Glomerular visceral epithelial cell (primary cell): ENCODE results near the gene RFWD3.

Experiments
- DNase-seq: peaks from one replicate; pipeline ENCODE4 v3.0.0-alpha.2; 2016; ENCODE audit errors: extremely low spot score

RFWD3 gene

DNA sequence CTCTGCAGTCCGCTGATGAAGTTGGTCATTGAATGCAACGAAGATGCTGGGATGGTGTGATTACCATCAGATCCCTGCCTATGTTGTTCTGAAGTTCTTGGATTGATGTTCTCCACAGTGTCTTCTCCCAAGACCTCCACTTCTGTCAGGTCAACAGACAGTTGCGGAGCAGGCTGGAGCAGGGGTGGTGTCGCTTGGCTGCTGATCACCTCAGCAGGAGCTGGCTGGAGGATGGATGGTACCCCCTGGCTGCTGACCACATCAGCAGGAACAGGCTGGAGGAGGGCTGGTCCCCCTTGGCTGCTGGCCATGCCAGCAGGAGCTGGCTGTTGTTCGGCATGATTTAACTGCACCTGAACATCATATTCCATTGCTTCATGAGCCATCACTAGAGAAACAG, 5.6 kb downstream of the RFWD3 start:
- no peak for DNase-seq

DNA sequence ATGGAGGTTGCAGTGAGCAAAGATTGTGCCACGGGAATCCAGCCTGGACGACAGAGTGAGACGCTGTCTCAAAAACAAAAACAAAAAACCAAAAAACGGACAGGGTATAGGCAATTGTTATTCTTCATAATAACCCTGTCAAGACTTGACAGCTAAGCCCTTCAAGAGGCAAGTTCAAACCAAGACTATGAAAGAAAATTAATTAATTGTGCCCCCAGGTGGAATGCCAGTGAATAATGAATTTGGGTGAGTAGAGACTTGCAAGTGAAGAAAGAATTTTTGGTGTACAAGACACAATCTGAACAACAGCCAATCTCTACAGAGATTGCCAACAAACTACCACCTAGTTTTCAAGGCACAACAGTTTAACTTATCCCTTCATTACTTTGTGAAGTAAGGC, 6.3 kb downstream of the RFWD3 start:
- no peak for DNase-seq

DNA sequence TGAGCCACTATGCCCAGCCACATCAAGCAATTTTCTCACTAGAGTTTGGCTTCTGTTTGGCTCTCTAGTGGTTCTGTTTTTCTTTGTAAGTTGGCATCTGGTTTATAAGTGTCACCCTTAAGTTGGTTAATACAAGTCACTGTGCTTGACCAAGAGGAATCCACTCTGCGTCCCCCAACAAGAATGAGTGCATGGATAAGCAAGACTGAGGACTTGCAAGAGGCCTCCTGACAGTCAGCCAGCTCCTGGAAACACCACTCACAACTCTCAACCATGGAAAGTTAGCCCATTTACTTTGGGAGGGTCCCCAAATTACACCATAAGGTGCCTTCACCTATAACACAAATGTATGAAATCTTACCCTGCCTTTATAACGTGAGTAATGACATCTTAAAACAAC, 7.6 kb downstream of the RFWD3 start:
- DNase-seq: no peak

DNA sequence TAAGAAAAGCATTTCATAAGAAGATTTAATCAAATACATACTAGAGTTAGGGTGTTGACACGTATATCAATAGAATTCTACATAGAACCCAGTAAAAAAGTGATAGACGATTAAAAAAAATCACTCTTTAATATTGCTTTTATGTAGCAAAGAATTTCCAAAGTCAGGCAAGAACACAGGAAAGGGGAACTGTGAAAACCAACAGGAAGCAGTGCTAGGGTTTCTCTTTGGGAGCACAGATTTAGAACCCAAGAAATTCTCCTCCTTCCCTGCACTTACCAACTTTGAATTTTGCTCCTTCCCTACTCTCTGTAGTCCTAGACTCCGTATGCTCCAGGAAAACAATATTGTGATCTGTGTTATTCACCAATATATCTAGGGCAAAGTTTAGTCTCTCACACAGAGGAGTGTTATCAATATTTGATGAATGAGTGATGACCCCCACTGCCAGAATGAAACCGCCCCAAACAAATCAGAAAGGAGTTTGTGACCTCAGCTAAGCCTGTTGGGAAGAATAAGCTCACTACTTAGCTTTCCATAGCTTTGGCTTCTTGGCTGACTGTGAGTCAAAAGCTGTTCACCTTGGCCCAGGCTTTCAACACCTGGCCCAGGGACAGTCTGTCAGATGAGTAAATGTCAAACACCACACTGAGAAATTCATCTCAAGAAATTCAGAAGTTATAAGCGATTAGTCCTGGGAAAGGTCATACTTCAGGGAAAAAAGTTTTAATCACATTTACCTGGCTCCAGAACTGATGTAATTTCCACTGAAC, 8.6 kb downstream of the RFWD3 start:
- DNase-seq: no peak

DNA sequence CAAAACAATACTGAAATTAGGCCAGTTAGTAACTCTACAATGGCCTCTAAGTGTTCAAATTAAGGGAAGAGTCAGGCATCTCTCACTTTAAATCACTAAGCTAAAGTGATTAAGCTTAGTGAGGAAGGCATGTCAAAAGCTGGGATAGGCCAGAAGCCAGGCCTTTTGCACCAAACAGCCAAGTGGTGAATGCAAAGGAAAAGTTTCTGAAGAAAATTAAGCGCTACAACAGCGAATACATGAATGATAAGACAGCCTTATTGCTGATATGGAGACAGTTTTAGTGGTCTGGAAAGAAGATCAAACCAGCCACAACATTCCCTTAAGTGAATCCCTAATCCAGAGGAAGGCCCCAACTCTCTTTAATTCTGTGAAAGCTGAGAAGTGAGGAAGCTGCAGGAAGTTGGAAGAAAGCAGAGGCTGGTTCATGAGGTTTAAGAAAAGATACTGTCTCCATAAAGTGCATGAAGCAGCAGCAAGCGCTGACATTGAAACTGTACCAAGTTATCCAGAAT, 12.1 kb downstream of the RFWD3 start:
- no peak for DNase-seq

DNA sequence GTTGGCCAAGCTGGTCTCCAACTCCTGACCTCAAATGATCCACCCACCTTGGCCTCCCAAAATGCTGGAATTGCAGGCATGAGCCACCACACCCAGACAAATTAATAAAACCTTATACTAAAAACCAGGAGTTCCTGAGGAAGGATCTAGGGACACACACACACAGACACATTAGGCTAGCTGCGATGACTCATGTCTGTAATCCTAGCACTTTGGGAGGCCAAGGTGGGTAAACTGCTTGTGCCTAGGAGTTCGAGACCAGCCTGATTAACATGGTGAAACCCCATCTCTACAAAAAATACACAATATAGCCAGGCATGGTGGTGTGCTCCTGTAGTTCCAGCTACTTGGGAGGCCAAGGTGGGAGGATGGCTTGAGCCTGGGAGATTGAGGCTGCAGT, 13.8 kb downstream of the RFWD3 start:
- peak; percentile 4 for DNase-seq

DNA sequence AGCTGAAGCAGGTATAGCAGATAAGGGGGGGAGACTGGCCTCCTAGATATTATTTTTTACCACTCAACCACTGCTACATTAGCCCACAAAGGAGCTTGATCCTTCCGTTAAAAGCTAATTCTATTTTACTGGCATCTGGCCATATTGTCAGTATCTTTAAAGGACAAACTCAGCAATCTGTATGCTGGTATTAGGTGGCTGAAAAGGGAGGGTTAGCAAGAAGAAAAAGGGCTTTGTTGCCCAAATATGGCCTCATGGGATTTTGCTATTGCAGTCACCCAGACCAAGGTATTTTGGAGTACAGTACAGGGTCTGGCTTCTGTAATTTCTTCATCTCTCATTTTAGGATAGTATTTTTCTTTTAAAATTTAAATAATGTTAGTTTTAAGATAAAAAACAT, 14.4 kb downstream of the RFWD3 start:
- no peak for DNase-seq

DNA sequence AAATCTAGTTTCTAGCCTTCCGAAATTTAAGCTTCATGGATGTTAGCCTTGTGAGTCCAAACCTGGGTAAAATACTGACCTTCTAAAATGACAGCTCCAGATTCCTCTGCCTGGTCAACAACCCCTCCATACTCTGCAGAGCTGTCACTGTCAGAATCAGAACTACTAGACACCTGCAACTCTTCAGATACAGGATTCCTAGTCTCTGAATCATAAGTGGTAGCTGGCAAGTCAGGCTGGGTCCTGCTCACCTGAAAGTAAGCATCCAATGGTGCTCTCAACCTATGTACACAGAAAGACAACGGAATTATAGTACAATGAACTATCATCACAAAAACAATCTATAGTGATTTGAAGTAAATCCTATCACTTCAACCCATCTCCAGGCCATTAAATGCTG, 14.8 kb downstream of the RFWD3 start:
- DNase-seq: no peak

DNA sequence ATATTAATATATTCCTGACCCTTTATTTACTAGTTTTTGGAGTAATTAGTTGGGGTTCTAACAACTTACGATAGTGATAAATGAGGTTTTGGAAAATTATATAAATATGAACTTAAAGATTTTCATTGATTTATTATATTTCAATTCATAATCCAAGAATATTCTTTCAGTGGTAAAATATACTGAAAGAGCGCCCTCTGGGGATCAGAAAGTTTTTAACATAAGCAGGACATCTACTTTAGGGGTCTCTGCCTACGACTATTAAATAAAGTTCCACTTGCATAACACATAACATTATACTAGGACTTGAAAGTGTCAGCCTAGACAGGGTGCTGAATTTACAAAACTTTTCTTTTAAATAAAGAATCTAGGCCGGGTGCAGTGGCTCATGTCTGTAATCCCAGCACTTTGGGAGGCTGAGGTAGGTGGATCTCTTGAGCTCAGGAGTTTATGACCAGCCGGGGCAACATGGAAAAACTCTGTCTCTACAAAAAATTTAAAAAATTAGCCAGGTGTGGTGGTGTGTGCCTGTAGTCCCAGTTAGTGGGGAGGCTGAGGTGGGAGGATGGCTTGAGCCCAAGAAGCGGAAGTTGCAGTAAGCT, 15.6 kb downstream of the RFWD3 start:
- no peak for DNase-seq

DNA sequence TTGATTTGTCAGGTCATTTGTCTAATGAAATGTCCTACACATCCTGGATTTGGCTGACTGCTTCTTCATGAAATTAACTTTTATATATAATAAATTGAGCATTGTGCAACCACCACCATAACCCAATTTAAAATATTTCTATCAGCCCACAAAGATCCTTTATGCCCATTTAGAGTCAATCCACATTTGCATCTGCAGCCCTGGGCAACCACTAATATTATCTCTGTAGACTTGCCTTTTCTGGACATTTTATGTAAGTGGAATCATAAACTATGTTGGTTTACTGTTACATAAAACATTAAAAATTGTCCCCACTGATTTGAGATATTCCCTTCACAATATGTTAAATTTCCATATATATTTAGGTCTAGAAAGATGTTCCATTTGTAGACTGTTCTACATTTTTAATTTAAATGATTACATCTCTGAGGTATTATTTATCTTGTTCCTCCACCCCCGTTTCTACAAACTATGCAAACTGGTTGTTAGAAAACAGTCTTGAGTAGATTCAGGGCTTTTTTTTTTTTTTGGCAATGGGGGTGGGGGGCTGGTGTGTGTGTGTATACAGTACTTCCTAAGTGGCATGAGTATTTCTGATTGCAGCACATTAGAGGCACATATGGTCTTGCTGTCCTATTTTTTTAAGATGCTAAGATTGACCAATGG, 16.7 kb downstream of the RFWD3 start:
- no peak for DNase-seq

DNA sequence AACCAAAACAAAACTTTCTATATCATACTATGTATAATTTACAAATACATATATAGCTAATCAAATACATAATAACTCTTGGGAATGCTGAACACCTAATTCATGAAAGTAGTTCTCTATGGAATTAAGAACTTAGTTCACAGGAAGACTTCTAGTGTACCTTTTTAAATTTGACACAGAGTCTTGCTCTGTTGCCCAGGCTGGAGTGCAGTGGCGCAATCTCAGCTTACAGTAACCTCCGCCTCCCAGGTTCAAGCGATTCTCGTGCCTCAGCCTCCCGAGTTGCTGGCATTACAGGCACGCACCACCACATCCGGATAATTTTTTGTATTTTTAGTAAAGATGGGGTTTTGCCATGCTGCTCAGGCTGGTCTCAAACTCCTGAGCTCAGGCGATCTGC, 24.7 kb downstream of the RFWD3 start:
- no peak for DNase-seq

DNA sequence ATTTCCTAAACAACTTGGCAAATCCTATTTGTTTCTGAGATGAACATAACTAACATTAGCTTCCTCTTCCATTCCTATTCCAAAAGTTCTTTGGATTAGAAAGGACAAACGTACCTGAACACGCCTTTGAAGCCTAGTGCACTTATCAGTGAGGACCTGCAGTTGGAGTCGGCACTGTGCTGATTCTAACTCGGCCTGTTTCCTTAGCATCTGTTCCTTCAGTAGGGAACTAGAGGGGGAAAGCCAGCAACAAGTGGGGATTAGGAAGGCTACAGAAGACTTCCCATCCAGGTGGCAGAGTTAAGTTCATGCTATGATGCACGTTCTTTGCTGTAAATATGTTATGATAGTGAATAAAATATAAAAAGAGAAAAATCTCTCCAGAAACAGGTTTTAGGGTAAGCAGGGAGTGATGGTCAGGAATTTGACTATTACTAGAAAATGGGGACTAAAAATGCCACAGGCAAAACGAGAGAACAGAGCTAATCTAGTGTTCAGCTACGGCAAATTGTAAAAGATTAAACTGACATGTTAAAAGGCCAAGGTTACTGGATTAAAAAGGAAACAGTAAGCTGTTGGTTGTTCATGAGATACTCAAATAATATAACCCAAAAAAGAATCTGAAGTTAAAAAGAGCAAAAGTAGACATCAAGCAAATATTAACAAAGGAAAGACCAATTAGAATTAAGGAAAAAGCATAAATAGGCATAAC, 28.8 kb downstream of the RFWD3 start:
- no peak for DNase-seq

DNA sequence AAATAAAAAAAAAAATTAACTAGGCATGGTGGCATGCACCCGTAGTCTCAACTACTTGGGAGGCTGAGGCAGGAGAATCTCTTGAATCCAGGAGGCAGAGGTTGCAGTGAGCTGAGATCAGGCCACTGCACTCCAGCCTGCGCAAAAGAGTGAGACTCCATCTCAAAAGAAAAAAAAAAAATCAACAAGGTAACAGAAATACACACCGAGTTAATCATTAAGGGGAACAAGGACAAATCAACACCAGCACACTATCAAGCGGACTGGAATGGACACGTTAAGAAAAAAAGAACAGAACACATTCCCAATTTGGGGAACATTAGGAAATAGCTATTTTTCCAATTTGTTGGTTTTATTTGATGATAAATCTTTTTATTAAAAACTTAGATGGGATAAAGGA, 31.4 kb downstream of the RFWD3 start:
- DNase-seq: no peak

DNA sequence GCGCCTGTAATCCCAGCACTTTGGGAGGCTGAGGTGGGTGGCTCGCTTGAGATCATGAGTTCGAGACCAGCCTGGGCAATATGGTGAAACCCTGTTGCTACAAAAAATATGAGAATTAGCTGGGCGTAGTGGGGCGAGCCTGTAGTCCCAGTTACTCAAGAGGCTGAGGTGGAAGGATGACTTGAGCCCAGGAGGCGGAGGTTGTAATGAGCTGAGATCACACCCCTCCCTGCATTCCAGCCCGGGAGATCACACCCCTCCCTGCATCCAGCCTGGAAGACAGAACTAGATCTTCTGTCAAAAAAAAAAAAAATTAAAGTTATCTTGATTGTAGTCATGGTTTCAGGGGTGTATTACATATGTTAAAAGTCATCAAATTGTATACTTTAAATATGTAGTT, 33.0 kb downstream of the RFWD3 start:
- no peak for DNase-seq

DNA sequence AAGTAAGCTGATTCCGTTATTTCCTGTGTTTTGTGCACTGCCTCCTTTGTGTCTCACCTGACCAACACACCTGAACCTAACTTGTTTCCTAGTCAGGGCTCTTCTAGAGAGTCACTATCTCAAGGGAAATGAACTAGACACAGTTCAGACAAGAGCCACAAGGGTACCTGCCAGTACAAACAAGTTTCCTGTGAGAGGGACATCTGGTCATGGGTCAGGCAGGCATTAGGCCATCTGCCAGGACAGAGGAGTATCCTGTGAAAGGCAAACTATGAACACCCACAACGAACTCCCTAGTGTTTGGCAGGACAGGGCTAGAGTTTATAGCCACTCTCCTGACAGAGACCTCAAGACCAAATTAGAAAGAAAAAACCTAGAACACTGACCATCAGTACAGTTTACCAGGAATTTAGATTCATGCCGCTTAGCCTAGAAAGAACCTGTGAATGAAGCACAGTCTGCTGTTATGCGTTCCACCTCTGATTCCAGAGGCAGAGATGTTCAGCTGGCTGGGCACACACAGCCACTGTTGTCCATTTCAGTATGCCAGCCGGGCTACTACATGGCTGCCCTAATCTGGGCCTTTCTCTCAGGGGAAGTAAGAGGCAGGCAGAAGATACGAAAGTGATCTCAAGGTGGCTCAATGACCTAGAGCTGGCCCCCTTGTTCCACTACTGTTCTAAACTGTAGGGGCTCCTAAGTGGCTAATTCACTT, 39.0 kb downstream of the RFWD3 start:
- DNase-seq: no peak

DNA sequence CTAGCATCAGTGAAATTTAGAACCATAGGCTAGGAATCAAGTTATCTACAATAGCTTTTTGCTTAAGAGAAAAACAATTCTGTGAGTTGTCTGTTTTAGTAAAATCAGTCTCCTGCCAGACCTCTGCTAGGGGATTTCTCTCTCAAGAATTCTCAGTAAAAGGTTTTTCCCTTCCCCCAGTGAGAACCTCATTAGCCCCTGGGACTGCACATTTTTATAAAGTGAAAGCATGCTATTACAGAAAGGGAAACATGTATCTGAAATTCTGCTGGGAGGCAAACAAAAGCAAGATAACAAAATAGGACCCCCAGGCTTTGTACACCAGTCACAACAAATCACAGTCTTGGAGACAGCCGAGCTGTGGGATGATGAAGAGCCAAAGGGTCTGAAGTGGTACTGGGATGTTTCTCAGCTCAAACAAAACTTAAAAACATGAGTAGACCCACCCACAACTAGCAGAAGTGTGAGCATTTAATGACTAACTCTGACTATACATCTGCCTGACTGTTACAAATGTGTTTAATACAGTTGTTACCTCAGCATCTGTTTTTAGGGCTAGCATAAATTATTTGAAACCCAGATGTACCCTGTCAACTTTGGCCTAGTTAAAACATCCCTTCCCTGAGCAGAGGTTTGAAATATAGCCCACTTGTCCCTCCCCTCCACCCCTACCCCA, 39.8 kb downstream of the RFWD3 start:
- DNase-seq: no peak

DNA sequence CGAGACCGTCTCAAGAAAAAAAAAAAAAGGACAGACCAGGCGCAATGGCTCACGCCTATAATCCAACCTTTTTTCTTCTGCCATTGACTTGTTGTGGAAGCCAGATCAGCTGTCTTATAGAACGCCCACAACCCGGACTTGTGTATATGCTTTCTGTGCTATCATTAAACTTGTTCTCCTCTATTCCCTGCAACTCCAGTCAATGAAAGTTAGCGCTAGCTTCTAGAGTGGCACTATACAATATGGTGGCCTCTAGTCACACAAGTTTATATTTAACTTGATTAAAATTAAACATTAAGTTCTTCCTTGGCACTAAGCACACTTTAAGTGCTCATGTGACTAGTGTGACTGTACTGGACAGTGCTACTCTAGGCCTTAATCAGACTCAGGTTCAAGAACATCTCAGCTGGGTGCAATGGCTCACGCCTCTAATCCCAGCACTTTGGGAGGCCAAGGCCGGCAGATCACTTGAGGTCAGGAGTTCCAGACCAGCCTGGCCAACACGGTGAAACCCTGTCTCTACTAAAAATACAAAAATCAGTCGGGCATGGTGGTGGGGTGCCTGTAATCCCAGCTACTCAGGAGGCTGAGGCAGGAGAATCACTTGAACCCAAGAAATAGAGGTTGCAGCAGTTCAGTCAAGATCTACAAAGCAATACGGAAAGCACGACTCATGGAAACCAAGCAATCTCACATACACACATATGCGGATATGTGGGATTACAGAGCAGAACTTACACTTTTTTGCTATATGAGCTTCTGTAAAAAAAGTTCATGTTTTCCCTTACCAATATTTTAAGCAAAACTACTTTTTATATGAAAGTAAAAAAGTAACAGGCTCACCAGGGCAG, 41.0 kb downstream of the RFWD3 start:
- DNase-seq: no peak

DNA sequence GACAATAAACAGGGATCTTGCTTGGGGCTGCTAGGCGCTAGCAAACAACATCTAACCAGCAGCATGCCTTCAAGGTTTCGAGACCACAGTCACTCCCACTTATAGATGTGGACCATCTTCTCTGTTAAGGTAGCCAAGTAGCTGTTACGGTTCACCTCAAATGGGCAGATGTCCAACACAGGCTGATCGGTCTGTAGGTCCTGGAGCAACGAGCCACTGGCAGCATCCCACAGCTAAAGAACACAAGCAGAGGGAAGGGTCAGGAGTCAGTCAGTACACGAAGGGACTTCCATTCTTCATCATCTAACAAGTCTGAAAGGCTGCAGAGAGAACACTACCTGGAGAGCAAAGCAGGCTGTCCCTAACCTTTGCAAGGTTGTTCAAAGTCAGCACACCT, 42.8 kb downstream of the RFWD3 start:
- DNase-seq: no peak

DNA sequence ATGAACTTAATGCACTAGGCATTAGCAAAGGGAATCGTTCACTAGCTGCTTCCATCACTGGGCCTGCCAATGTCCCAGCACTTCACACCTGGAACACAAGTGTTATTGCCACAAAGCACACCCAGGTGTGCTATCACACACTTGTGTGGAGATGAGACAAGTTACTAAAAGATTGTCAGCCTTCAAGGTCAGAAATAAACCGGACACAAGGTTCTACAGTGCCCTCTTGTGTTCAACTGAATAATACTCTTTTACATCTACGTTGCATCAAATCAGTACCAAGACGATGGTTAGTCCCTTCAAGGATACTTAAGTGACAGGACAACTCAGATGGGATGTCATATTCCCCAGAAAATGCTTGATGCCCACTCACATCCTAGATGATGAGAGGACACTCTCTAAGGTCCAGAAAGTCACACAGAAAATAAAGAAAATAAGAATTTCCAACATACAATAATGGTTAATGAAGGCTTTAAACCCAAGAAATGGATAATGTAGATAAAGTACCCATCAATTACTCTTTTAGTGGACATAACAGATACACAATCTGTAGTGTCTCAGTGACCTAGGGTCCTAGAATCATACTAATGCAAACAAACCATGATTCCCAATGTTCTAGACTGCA, 43.4 kb downstream of the RFWD3 start:
- DNase-seq: peak; percentile 48

DNA sequence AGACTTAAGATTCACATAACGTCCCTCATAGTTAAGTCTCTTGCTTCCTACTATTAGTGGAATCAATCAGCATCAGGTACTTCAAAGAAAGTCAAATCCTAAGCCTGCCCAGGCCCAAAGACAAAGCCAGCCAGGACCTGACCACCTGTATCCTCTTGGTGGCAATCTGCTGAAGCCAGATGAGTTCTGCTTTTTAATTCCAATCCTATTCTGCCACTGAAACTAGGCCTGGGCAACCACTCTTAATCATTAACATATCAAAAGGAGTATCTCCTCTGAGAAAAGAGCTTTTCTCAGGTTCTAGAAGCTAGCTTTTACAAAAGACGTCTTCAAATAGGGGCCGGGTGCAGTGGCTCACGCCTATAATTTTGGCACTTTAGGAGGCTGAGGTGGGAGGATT, 44.7 kb downstream of the RFWD3 start:
- no peak for DNase-seq
